A549 (cell line): ENCODE measurements around the gene ZNF134.

Source experiments
- CEBPB ChIP-seq, 2 experiments: fragments of >200 bp in 1 of 2; sonication (Bioruptor Twin) in 1 of 2; formaldehyde crosslinking in 1 of 2; IDR thresholded peaks; 2 replicates each; pipeline ENCODE4 v1.6.1; 2012 to 2016
- CTCF ChIP-seq: fragments of >200 bp; sonication (Bioruptor Twin); formaldehyde crosslinking; IDR thresholded peaks from 3 replicates; pipeline ENCODE4 v1.5.1; 2016
- ELK1 ChIP-seq: fragments of 150-350 bp; IDR thresholded peaks from 2 replicates; pipeline ENCODE4 v1.6.1; 2014; ENCODE audit warnings: low read depth, mild to moderate bottlenecking, low read length
- GATA3 ChIP-seq: IDR thresholded peaks from 2 replicates; pipeline ENCODE4 v1.6.1; 2012; ENCODE audit warnings: borderline replicate concordance
- MAZ ChIP-seq: fragments of 150-350 bp; IDR thresholded peaks from 2 replicates; pipeline ENCODE4 v1.6.1; 2014; ENCODE audit warnings: antibody characterized with exemption, low read depth, low read length, borderline replicate concordance
- POLR2A ChIP-seq: IDR thresholded peaks from 2 replicates; pipeline ENCODE4 v1.6.1; 2012; ENCODE audit warnings: mild to moderate bottlenecking, low read length
- REST ChIP-seq: fragments of 200-600 bp; sonication (generic); IDR thresholded peaks from 2 replicates; pipeline ENCODE4 v1.6.1; 2016; ENCODE audit warnings: antibody characterized with exemption, mild to moderate bottlenecking, moderate library complexity
- RNF2 ChIP-seq: fragments of 200-600 bp; sonication (generic); IDR thresholded peaks from 2 replicates; pipeline ENCODE4 v1.6.1; 2016; ENCODE audit warnings: low read depth, mild to moderate bottlenecking, antibody characterized with exemption, moderate library complexity, borderline replicate concordance
- ZFP36 ChIP-seq: fragments of 450-650 bp; IDR thresholded peaks from 2 replicates; pipeline ENCODE4 v1.6.1; 2014; ENCODE audit warnings: borderline replicate concordance; ENCODE audit not compliant: partially characterized antibody

DNA sequence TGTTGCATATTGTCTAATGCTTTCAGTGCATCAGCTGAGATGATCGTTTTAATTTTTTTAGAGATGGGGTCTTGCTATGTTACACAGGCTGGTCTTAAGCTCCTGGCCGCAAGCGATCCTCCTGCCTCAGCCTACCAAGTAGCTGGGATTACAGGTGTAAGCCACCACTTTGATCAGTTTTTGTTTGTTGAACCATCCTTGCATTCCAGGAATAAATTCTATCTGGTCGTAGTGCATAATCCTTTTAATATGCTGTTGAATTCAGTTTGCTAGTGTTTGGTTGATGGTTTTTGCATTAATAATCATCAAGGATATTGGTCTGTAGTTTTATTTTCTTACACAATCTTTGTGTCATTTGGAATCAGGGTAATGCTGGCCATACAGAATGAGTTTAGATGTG, 23.3 kb downstream of the ZNF134 start:
- TF ChIP-seq REST (no peak), GATA3 (no peak), ZFP36 (no peak), MAZ (no peak), RNF2 (no peak), CEBPB (IDR thresholded peaks at IDR 0.05) (no peak), ELK1 (no peak), CTCF (no peak), POLR2A (no peak)
